ENCODE results near the gene DLX3. TPM values are rescaled to one million over a fixed set of nuclear protein-coding genes. Genes with fewer than 3 reads are reported as not detected.

The DLX3 gene
- total RNA-seq, 2 experiments from 2014 or later, result not detected

Small RNA genes lying within 50 kb of the gene (small RNA-seq; reads per million reads assigned to genes)
- not detected for gene RNU6-1313P

Other genes starting within 250 kb of the DLX3 start
- 29.9 and 40.4 TPM in 2 replicates for gene FAM117A, start 231.1 kb downstream of the DLX3 start, total RNA-seq (2014; rRNA removed; shearing (Covaris generic))
- gene FAM117A, start 231.1 kb downstream of the DLX3 start, total RNA-seq (2022), result 44.3 and 45.2 TPM in 2 replicates
- gene KAT7, start 206.5 kb downstream of the DLX3 start, total RNA-seq (2014; rRNA removed; shearing (Covaris generic)), result 41.0 and 43.3 TPM in 2 replicates
- 70.3 and 76.8 TPM in 2 replicates for gene KAT7, start 206.5 kb downstream of the DLX3 start, total RNA-seq (2022)
- gene TAC4, start 147.2 kb downstream of the DLX3 start, total RNA-seq (2014; rRNA removed; shearing (Covaris generic)), result not detected in 2 replicates
- not detected in 2 replicates for gene TAC4, start 147.2 kb downstream of the DLX3 start, total RNA-seq (2022)
- gene DLX4, start 26.0 kb downstream of the DLX3 start, total RNA-seq (2014; rRNA removed; shearing (Covaris generic)), result 0.28 and 0.47 TPM in 2 replicates
- gene DLX4, start 26.0 kb downstream of the DLX3 start, total RNA-seq (2022), result 0.27 and 1.3 TPM in 2 replicates
- 23.2 and 30.7 TPM in 2 replicates for gene ITGA3, start 60.9 kb upstream of the DLX3 start, total RNA-seq (2014; rRNA removed; shearing (Covaris generic))
- 15.2 and 15.6 TPM in 2 replicates for gene ITGA3, start 60.9 kb upstream of the DLX3 start, total RNA-seq (2022)
- 10.4 and 21.8 TPM in 2 replicates for gene PDK2, start 100.1 kb upstream of the DLX3 start, total RNA-seq (2014; rRNA removed; shearing (Covaris generic))
- gene PDK2, start 100.1 kb upstream of the DLX3 start, total RNA-seq (2022), result 27.7 and 30.1 TPM in 2 replicates
- gene SAMD14, start 134.9 kb upstream of the DLX3 start, total RNA-seq (2014; rRNA removed; shearing (Covaris generic)), result not detected in 2 replicates
- 0.13 and 0.59 TPM in 2 replicates for gene SAMD14, start 134.9 kb upstream of the DLX3 start, total RNA-seq (2022)
- 45.3 and 73.2 TPM in 2 replicates for gene PPP1R9B, start 155.5 kb upstream of the DLX3 start, total RNA-seq (2014; rRNA removed; shearing (Covaris generic))
- 73.9 and 87.0 TPM in 2 replicates for gene PPP1R9B, start 155.5 kb upstream of the DLX3 start, total RNA-seq (2022)
- gene SGCA, start 170.8 kb upstream of the DLX3 start, total RNA-seq (2014; rRNA removed; shearing (Covaris generic)), result 0.57 TPM in 1 of 2 replicates, not detected in the other
- 1.1 TPM in 1 of 2 replicates, not detected in the other for gene SGCA, start 170.8 kb upstream of the DLX3 start, total RNA-seq (2022)
- not detected in 2 replicates for gene COL1A1, start 206.4 kb upstream of the DLX3 start, total RNA-seq (2014; rRNA removed; shearing (Covaris generic))
- not detected in 2 replicates for gene COL1A1, start 206.4 kb upstream of the DLX3 start, total RNA-seq (2022)